WTC11 (cell line): ENCODE measurements around the gene SNX25. TPM values are rescaled to one million over a fixed set of nuclear protein-coding genes. Genes with fewer than 3 reads are reported as not detected.

ENCODE experiments used
- total RNA-seq: library from RNA; stranded (reverse); gene quantifications from 3 replicates; pipeline ENCODE4 v1.2.3, GENCODE V29; 2021

SNX25 gene
- total RNA-seq, 1 experiment from 2014 or later: 16.9 TPM

Other genes with a start within 250 kb of the SNX25 start
- 0.28 TPM in 1 of 3 replicates, not detected in the others for gene HELT, start 191.1 kb upstream of the SNX25 start, total RNA-seq
- gene SLC25A4, start 66.3 kb upstream of the SNX25 start, total RNA-seq: 40.2 to 44.6 TPM (median 43.9 TPM) in 3 replicates
- gene CFAP97, start 5.6 kb upstream of the SNX25 start, total RNA-seq: 35.2 to 40.3 TPM (median 36.1 TPM) in 3 replicates
- gene LRP2BP, start 186.3 kb downstream of the SNX25 start, total RNA-seq: 0.33 to 0.69 TPM (median 0.39 TPM) in 3 replicates
- 3.0 to 6.5 TPM (median 5.6 TPM) in 3 replicates for gene ANKRD37, start 187.2 kb downstream of the SNX25 start, total RNA-seq
- 29.6 to 33.0 TPM (median 30.8 TPM) in 3 replicates for gene UFSP2, start 216.4 kb downstream of the SNX25 start, total RNA-seq